SHP77 (cell line): Measurements from ENCODE around the gene CEP95.
A peak's percentile ranks its signal among the peaks of the same experiment; 100 is the strongest.

ENCODE experiments used
- DNase-seq, 2 experiments: peaks; one replicate each; lab custom pipeline; 2025; lab: John Stamatoyannopoulos, UW

Gene CEP95

GRCh38 chr17:64496786-64497564 lies 9.8 kb upstream of the CEP95 start, which contains the start of gene POLG2:
Gene POLG2 (minus strand): TSS chr17:64497054. CDS start chr17:64496968, 86 bp downstream.
- DNase-seq: peak; percentile 87 to 95

- no peak for DNase-seq
These were observed 9.2 kb upstream of the CEP95 start for GRCh38 chr17:64497565-64498035.

- DNase-seq: no peak
These were observed 8.2 kb upstream of the CEP95 start for GRCh38 chr17:64498308-64499203.

- no peak for DNase-seq
These were observed 6.8 kb upstream of the CEP95 start for GRCh38 chr17:64499805-64500486.

- no peak for DNase-seq
These were observed 6.3 kb upstream of the CEP95 start for GRCh38 chr17:64500487-64500859.

GRCh38 chr17:64500862-64501765 lies 5.7 kb upstream of the CEP95 start:
- DNase-seq: no peak

- no peak for DNase-seq
These were observed 4.8 kb upstream of the CEP95 start for GRCh38 chr17:64502021-64502420.

GRCh38 chr17:64502809-64503208 lies 4.0 kb upstream of the CEP95 start:
- DNase-seq: no peak

GRCh38 chr17:64503341-64503740 lies 3.4 kb upstream of the CEP95 start:
- DNase-seq: no peak

GRCh38 chr17:64503821-64504768 lies 2.7 kb upstream of the CEP95 start:
- no peak for DNase-seq

GRCh38 chr17:64504769-64505339 lies 1.9 kb upstream of the CEP95 start:
- no peak for DNase-seq

- DNase-seq: peak; percentile 40 to 57
These were observed 1.2 kb upstream of the CEP95 start for GRCh38 chr17:64505340-64506200.

- peak; percentile 93 to 96 for DNase-seq
These were observed 589 bp upstream of the CEP95 start, which contains the start of gene DDX5 for GRCh38 chr17:64506201-64506575. Gene DDX5 (minus strand): TSS chr17:64506289. CDS start chr17:64506119, 170 bp downstream.

GRCh38 chr17:64507413-64507782 lies 621 bp downstream of the CEP95 start:
- peak; percentile 24 to 53 for DNase-seq

- no peak for DNase-seq
These were observed 1.9 kb downstream of the CEP95 start for GRCh38 chr17:64508683-64509082.

- no peak for DNase-seq
These were observed 2.4 kb downstream of the CEP95 start for GRCh38 chr17:64509179-64509578.

GRCh38 chr17:64515419-64515818 lies 8.6 kb downstream of the CEP95 start:
- DNase-seq: no peak

- no peak for DNase-seq
These were observed 9.1 kb downstream of the CEP95 start for GRCh38 chr17:64515829-64516228.

- no peak for DNase-seq
These were observed 12.8 kb downstream of the CEP95 start for GRCh38 chr17:64519601-64520000.
